Mesenchymal stem cell (in vitro differentiated cells and primary cell): ENCODE measurements around the gene GNAO1.

Experiments used
- DNase-seq: peaks from one replicate; pipeline ENCODE4 v3.0.0-alpha.2; 2013
- H2AFZ ChIP-seq: one replicate; pipeline ENCODE4 v1.6.1; 2013; ENCODE audit warnings: low read depth, mild to moderate bottlenecking, control low read depth, inconsistent platforms, low read length, moderate library complexity
- H2AK5ac ChIP-seq: 2 replicates; pipeline ENCODE4 v1.6.1; 2013; ENCODE audit warnings: low read length, moderate library complexity, mild to moderate bottlenecking, inconsistent platforms; ENCODE audit not compliant: severe bottlenecking
- H2BK120ac ChIP-seq: one replicate; pipeline ENCODE4 v1.6.1; 2013; ENCODE audit warnings: low read depth, mild to moderate bottlenecking, inconsistent platforms, low read length, moderate library complexity
- H2BK12ac ChIP-seq, 2 experiments: one replicate each; pipeline ENCODE4 v1.6.1; 2013; ENCODE audit warnings: inconsistent platforms in 2 of 2, low read length in 2 of 2, mild to moderate bottlenecking in 2 of 2, moderate library complexity in 2 of 2, control low read depth in 1 of 2
- H2BK15ac ChIP-seq: one replicate; pipeline ENCODE4 v1.6.1; 2013; ENCODE audit warnings: mild to moderate bottlenecking, low read depth, inconsistent platforms; ENCODE audit not compliant: poor library complexity, severe bottlenecking
- H2BK5ac ChIP-seq: 2 replicates; pipeline ENCODE4 v1.6.1; 2013; ENCODE audit warnings: low read depth, mild to moderate bottlenecking, low read length, control low read depth, inconsistent platforms; ENCODE audit not compliant: poor library complexity, severe bottlenecking
- H3K14ac ChIP-seq, 2 experiments: one replicate each; pipeline ENCODE4 v1.6.1; 2013; ENCODE audit warnings: inconsistent platforms in 2 of 2, low read length in 2 of 2, control low read depth in 1 of 2, mild to moderate bottlenecking in 1 of 2, moderate library complexity in 1 of 2
- H3K18ac ChIP-seq, 2 experiments: one replicate each; pipeline ENCODE4 v1.6.1; 2013; ENCODE audit warnings: inconsistent platforms in 2 of 2, low read length in 2 of 2, control low read depth in 1 of 2, low read depth in 1 of 2, mild to moderate bottlenecking in 1 of 2
- H3K23ac ChIP-seq, 2 experiments: one replicate each; pipeline ENCODE4 v1.6.1; 2013; ENCODE audit warnings: inconsistent platforms in 2 of 2, low read length in 2 of 2, mild to moderate bottlenecking in 2 of 2, moderate library complexity in 2 of 2, control low read depth in 1 of 2
- H3K27ac ChIP-seq: 2 replicates; pipeline ENCODE4 v1.5.1; 2013; ENCODE audit warnings: mild to moderate bottlenecking, moderate library complexity, low read length, control low read depth, inconsistent platforms; ENCODE audit not compliant: poor library complexity, severe bottlenecking
- H3K27me3 ChIP-seq, 2 experiments: 2 replicates each; pipeline versions ENCODE4 v1.6.1 to v1.7.0; 2013; ENCODE audit warnings: low read length in 2 of 2, mild to moderate bottlenecking in 2 of 2, moderate library complexity in 2 of 2, control low read depth in 1 of 2, inconsistent platforms in 1 of 2; ENCODE audit not compliant: control insufficient read depth in 1 of 2, insufficient read depth in 1 of 2
- H3K36me3 ChIP-seq, 2 experiments: 2 replicates each; pipeline versions ENCODE4 v1.6.1 to v1.7.0; 2013; ENCODE audit warnings: low read length in 2 of 2, control low read depth in 1 of 2, inconsistent platforms in 1 of 2, low read depth in 1 of 2, mild to moderate bottlenecking in 1 of 2; ENCODE audit not compliant: insufficient read depth in 2 of 2, control insufficient read depth in 1 of 2
- H3K4ac ChIP-seq, 2 experiments: one replicate each; pipeline ENCODE4 v1.6.1; 2013; ENCODE audit warnings: inconsistent platforms in 2 of 2, low read length in 2 of 2, mild to moderate bottlenecking in 2 of 2, moderate library complexity in 2 of 2, control low read depth in 1 of 2, low read depth in 1 of 2
- H3K4me1 ChIP-seq: 2 replicates; pipeline ENCODE4 v1.6.1; 2013; ENCODE audit warnings: low read depth, low read length, control low read depth; ENCODE audit not compliant: control insufficient read depth, insufficient read depth
- H3K4me2 ChIP-seq: 2 replicates; pipeline ENCODE4 v1.6.1; 2013; ENCODE audit warnings: low read length, mild to moderate bottlenecking, inconsistent platforms; ENCODE audit not compliant: poor library complexity, severe bottlenecking
- H3K4me3 ChIP-seq, 2 experiments: 2 replicates each; pipeline versions ENCODE4 v1.5.1 to v1.7.0; 2013; ENCODE audit warnings: low read length in 2 of 2, mild to moderate bottlenecking in 2 of 2, control low read depth in 1 of 2, low read depth in 1 of 2; ENCODE audit not compliant: insufficient read depth in 1 of 2
- H3K79me1 ChIP-seq: replicated peaks from 2 replicates; pipeline ENCODE4 v1.6.1; 2013; ENCODE audit warnings: mild to moderate bottlenecking, control low read depth, low read length, inconsistent platforms; ENCODE audit not compliant: poor library complexity, severe bottlenecking
- H3K9ac ChIP-seq: 2 replicates; pipeline ENCODE4 v1.7.0; 2013; ENCODE audit warnings: mild to moderate bottlenecking, low read length, moderate library complexity
- H3K9me3 ChIP-seq: 2 replicates; pipeline ENCODE4 v1.7.0; 2013; ENCODE audit warnings: mild to moderate bottlenecking, low read length; ENCODE audit not compliant: control insufficient read depth
- H4K8ac ChIP-seq: one replicate; pipeline ENCODE4 v1.6.1; 2013; ENCODE audit warnings: inconsistent platforms, mild to moderate bottlenecking, low read length, moderate library complexity
- H4K91ac ChIP-seq: one replicate; pipeline ENCODE4 v1.6.1; 2013; ENCODE audit warnings: mild to moderate bottlenecking, low read length, inconsistent platforms
- WGBS: methylation state at CpG from one replicate; pipeline ENCODE4 v1.1.7; 2013; ENCODE audit warnings: mixed read lengths; 5-methylcytosine and 5-hydroxymethylcytosine counted together

The GNAO1 gene

DNA sequence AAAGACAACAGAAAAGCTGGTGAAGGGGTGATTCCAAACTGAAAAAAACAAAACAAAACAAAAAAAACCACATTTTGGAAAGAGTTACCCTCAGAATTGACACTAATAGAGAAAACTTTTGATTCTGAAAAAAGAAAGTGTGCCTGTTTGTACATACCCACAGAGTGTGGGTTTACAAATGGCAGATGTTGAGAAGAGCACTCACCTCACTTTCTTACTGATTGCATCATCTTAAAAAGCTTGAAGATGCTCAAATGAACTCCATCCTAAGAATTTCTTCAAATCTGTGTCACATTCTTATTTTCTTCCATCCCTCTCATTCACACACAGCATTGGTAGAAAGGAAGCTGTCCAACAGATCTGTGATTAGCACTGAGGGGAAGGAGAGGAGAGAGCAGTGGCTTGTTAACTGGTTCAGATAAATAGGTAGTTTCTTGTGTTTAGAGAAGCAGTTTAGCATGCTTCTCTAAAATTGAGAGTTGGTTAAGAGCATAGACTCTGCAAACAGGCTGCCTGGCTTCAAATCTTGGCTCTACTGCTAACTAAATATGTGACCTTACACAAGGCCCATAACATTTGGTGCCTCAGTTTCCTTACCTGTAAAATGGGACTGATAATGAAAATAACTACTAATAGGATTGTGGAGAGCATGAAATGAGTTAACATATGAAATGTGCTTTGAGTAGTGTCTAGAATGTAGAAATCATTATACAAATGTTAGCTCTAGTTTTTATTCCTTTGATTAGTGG lies 6.9 kb downstream of the GNAO1 start:
- Histone ChIP-seq H3K14ac (no peak overlapping the region), H4K8ac (no peak overlapping the region), H3K4ac (no peak overlapping the region), H2AK5ac (no peak overlapping the region), H3K18ac (no peak overlapping the region), H2AFZ (no peak overlapping the region), H3K4me3 (no peak overlapping the region), H2BK15ac (no peak overlapping the region), H3K9me3 (no peaks in the 10 kb centered on the region), H3K9ac (no peak overlapping the region), H3K4me1 (peaks cover 5% of the 10 kb centered on the region), H3K23ac (no peak overlapping the region), H3K36me3 (no peaks in the 10 kb centered on the region), H2BK12ac (no peak overlapping the region), H4K91ac (no peak overlapping the region), H2BK120ac (no peak overlapping the region), H3K4me2 (no peak overlapping the region), H3K27me3 (peaks cover 51 to 56% of the 10 kb centered on the region in 2 experiments), H3K27ac (no peak overlapping the region), H2BK5ac (no peak overlapping the region), H3K79me1 (no peaks in the 10 kb centered on the region)
- no peak for DNase-seq

DNA sequence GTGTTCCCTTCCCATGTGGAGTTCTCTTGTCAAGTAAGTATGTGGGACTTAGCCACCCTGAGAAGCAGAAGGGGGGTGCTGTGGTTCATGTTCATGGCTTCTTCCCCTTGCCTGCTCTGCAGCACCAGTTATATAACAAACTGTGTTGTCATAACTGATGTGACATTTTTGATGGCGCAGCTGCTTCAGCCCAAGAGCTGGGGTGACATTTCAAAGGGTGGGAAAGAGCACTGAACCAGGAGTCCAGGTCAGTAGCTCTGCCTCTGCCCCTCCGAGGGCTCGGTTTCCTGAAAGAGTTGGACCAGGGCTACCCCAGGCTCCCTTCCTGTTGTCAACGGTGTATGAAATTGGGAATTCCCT lies 7.4 kb downstream of the GNAO1 start:
- DNase-seq: no peak
- Histone ChIP-seq H2AK5ac (no peak overlapping the region), H3K27ac (no peak overlapping the region), H2BK12ac (no peak overlapping the region), H3K4ac (no peak overlapping the region), H3K4me1 (peaks cover 5% of the 10 kb centered on the region), H3K4me2 (no peak overlapping the region), H2AFZ (no peak overlapping the region), H2BK5ac (no peak overlapping the region), H3K36me3 (no peaks in the 10 kb centered on the region), H3K18ac (no peak overlapping the region), H3K4me3 (no peak overlapping the region), H2BK15ac (no peak overlapping the region), H3K9me3 (no peaks in the 10 kb centered on the region), H3K79me1 (no peaks in the 10 kb centered on the region), H2BK120ac (no peak overlapping the region), H4K91ac (no peak overlapping the region), H3K9ac (no peak overlapping the region), H3K27me3 (peaks cover 46 to 50% of the 10 kb centered on the region in 2 experiments), H3K23ac (no peak overlapping the region), H4K8ac (no peak overlapping the region), H3K14ac (no peak overlapping the region)
- 59% methylated on average over 4 of the region's 4 CpGs for WGBS

GRCh38 chr16:56199164-56199563 lies 7.9 kb downstream of the GNAO1 start:
- no peak for DNase-seq
- WGBS: 63% methylated on average over 2 of the region's 2 CpGs
- Histone ChIP-seq H2BK5ac (no peak overlapping the region), H3K79me1 (no peaks in the 10 kb centered on the region), H3K36me3 (no peaks in the 10 kb centered on the region), H2BK120ac (no peak overlapping the region), H3K27ac (no peak overlapping the region), H3K4ac (no peak overlapping the region), H3K4me3 (no peak overlapping the region), H2BK12ac (no peak overlapping the region), H4K91ac (no peak overlapping the region), H3K9ac (no peak overlapping the region), H3K18ac (no peak overlapping the region), H3K27me3 (peaks cover 41 to 46% of the 10 kb centered on the region in 2 experiments), H3K4me2 (no peak overlapping the region), H2BK15ac (no peak overlapping the region), H3K4me1 (peaks cover 4% of the 10 kb centered on the region), H3K23ac (no peak overlapping the region), H2AK5ac (no peak overlapping the region), H3K14ac (no peak overlapping the region), H3K9me3 (no peaks in the 10 kb centered on the region), H4K8ac (no peak overlapping the region), H2AFZ (no peak overlapping the region)

DNA sequence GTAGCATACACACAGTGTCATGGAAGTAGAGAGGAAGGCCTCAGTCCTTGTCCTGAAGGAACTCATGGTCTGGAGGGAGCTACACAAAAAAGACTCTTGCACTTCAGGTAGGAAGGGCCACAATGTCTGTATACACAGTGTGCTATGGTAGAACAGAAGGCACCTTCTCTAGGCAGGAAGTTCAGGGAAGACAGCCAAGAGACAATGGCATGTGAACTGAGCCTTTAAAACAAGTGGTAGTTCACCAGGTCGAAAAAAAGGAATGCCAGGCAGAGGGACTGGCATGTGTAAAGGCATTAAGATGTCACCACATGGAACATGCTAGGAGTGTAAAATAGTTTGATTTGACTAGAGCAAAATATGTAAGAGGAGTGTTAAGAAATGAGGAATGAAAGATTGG lies 9.7 kb downstream of the GNAO1 start:
- WGBS: 63% methylated on average over 1 of the region's 1 CpG
- Histone ChIP-seq H2BK12ac (no peak overlapping the region), H4K8ac (no peak overlapping the region), H2BK5ac (no peak overlapping the region), H3K4me3 (no peak overlapping the region), H3K79me1 (no peaks in the 10 kb centered on the region), H3K9me3 (no peaks in the 10 kb centered on the region), H3K18ac (no peak overlapping the region), H4K91ac (no peak overlapping the region), H3K14ac (no peak overlapping the region), H3K27ac (no peak overlapping the region), H3K23ac (no peak overlapping the region), H3K4me1 (no peaks in the 10 kb centered on the region), H2BK15ac (no peak overlapping the region), H2BK120ac (no peak overlapping the region), H2AFZ (no peak overlapping the region), H3K4ac (no peak overlapping the region), H3K27me3 (peaks cover 25 to 33% of the 10 kb centered on the region in 2 experiments), H2AK5ac (no peak overlapping the region), H3K9ac (no peak overlapping the region), H3K36me3 (no peaks in the 10 kb centered on the region), H3K4me2 (no peak overlapping the region)
- DNase-seq: no peak
